H1 (cell line): ENCODE data around the gene ABCA1. TPM values are rescaled to one million over a fixed set of nuclear protein-coding genes. Genes with fewer than 3 reads are reported as not detected.

Experiments
- FOSL1 ChIP-seq: IDR thresholded peaks from 2 replicates; pipeline ENCODE4 v1.6.1; 2011; ENCODE audit warnings: mild to moderate bottlenecking, low read depth, low read length, moderate library complexity; ENCODE audit not compliant: insufficient read depth
- SP4 ChIP-seq: IDR thresholded peaks from 2 replicates; pipeline ENCODE4 v1.6.1; 2012; ENCODE audit warnings: low read length, inconsistent platforms
- TCF12 ChIP-seq: IDR thresholded peaks from 2 replicates; pipeline ENCODE4 v1.6.1; 2011; ENCODE audit warnings: low read depth, mild to moderate bottlenecking, low read length
- TEAD4 ChIP-seq: IDR thresholded peaks from 2 replicates; pipeline ENCODE4 v1.6.1; 2012; ENCODE audit warnings: low read depth, low read length, inconsistent platforms, mixed read lengths
- polyA plus RNA-seq, 7 experiments: library from polyadenylated mRNA; depleted of rRNA in 3 of 7; stranded (reverse) in 5 of 7; unstranded in 2 of 7; fragments of >200 nt in 5 of 7; fragments of 200-250 nt in 2 of 7; gene quantifications; 1 replicate in 5 of 7; 2 replicates in 1 of 7; 4 replicates in 1 of 7; pipeline versions ENCODE4 v1.2.1 to v1.2.3, GENCODE V29; 2011 to 2013; ENCODE audit warnings: missing spikeins in 2 of 7, mixed read lengths in 2 of 7
- total RNA-seq: library from RNA; stranded (reverse); fragmentation: NEBNext Ultra II Directional; extraction: Animal tissue kit (Norgen Biotek cat#: 25700); gene quantifications from 2 replicates; pipeline ENCODE4 v1.2.1, GENCODE V29; 2021

ABCA1 gene
- total and polyA plus RNA-seq, 2 of the 8 experiments (the other 6 are each of a cell fraction or from before 2014, with no cell fraction given), result 6.9 to 7.8 TPM

DNA sequence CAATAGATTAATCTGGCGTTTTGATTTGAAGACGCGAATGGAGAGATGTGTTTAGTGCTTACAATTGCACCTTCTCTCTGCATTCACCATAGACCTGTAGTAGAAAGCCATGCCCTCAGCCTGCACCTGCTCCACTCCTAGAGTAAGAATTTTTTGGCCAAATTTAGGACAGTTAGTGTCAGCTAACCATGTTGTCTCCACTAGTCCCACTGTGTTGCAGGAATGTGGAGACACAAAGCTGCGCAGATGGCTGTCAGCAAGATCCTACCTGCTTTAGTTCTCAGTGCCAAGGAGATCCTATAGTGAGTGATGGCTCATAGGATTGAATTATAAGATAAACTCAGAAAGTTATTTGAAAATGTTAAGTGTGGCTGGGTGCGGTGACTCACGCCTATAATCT lies 35.1 kb upstream of the ABCA1 start (continued):
- no peak for TF ChIP-seq TCF12
- TF ChIP-seq TEAD4, result no peak
- no peak for TF ChIP-seq SP4
- TF ChIP-seq FOSL1, result no peak
- TF ChIP-seq, all 59 proteins: peak for 0
